NCI-H2196 treated with DMSO at 0.1 percent for 48 hours (cell line): ENCODE results near the gene MOV10.
A peak's percentile ranks its signal among the peaks of the same experiment; 100 is the strongest.

Experiments
- DNase-seq: peaks from one replicate; lab custom pipeline; 2025; ENCODE audit not compliant: unreplicated experiment; lab: John Stamatoyannopoulos, UW

MOV10 gene

DNA sequence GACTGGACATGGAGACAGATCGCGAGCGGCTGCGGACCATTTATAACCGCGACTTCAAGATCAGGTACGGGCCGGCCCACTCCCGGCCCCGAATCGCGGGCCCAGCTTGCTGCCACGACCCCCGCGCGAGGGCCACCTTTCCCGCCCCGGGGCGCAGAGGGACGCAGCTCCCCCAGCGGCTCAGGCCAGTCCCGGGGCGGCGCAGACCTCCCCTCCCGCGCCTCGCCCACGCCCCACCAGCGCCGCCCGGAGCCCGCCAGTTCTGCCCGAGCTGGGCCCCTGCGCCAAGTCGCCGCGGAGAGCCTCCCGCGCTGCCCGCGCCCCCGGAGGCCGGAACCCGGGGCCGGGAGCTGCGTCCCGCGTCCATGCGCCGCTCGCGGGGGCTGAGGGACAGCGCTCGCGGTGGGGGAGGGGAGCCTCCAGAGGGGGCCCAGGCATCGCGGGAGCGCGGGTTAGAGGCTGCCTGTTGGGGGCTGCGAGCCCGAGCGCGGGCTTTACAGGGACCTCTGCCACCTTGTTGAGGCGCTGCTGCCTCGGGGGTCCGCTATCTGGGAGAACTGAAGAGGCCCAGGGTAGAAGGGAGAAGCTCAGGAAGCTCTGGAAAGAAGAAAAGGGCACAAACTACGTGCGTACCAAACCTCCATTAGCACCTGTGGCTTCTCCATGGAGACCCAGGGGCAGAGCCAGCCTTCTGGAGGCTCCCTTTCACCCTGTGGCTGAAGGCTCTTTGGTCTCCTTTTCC is 698 bp downstream of the MOV10 start:
- DNase-seq, result no peak

DNA sequence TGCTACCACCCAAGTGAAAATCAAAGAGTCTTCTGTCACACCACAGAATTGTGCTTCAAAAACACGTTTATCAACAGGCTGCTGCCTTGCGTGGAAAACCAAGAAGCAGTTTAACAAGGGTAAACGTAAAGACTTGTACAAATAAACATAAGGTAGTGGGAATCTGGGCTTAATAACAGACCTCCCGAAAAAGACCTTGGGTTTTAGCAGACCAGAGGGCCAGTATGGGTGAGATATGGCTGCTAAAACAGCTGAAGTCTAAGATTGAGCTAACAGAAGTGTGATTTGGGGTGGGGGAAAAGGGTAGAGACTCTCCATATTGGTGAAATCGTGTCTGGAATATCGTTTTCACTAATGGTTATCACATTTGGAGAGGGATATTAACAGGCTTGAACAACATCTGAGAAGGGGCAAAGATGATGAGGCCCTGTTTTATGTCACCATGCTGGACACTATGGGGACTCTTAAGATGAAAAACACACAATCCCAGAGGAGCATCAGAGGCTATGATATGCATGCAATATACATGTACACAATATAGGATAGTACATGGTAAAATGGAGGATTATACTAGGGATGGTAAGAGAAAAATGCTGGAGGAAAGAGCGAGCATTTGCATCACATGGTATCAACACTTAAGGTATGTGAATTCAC is 1.4 kb downstream of the MOV10 start:
- DNase-seq, result no peak

DNA sequence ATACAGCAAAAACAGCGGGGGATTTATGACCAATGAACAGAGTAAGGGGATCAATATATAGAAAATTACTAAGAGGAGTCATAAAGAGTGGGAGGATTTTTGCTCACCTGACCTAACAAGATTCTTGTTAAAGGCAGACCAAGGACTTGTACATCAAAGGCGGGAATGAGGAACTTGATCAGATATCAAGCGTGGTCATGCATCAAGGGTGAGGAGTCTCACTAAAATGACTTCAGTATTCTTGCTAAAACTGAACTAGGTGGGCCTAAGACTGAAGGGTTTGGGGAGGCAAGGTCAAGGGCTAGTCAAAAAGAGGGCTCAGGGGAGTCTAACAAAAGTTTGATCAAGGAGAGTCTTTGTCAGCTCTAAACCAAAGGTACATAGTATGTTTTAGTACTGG is 2.1 kb downstream of the MOV10 start:
- no peak for DNase-seq

DNA sequence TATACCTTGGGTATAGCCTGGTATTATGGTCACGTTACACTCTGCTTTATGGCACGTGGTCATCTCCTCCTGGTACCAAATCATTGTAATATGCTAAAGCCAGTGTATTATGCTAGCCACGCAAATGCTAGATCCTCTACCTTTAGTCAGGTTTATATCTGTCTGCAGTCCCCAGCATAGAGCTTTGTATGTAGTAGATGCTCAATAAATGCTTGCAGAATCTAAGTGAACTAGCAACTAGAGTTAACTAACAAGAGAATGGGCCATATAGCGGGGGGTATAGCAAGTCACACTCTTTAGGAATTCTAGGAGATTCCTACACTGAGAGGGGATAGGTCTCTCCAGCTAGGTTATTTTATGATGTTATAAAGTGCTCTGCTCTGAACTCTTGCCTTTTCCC is 3.0 kb downstream of the MOV10 start:
- no peak for DNase-seq

DNA sequence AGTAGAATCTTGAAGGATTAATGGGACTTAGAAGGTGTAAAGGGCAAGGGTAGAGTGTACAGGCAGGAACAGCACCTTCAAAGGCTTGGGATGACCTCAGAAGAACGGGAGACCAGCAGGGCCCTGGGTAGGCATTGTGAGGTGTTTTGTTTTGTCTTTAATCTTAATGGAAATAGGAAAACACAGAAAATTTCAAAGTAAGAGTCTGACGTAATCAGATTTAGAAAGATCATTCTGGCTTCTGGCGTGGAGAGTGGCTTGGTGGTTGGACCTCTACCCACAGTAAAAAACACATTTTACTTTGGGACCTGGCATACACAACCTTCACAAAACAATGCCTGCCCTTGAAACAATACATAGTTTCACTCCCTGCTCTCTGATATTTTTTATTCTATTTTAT is 4.1 kb downstream of the MOV10 start:
- DNase-seq, result no peak

DNA sequence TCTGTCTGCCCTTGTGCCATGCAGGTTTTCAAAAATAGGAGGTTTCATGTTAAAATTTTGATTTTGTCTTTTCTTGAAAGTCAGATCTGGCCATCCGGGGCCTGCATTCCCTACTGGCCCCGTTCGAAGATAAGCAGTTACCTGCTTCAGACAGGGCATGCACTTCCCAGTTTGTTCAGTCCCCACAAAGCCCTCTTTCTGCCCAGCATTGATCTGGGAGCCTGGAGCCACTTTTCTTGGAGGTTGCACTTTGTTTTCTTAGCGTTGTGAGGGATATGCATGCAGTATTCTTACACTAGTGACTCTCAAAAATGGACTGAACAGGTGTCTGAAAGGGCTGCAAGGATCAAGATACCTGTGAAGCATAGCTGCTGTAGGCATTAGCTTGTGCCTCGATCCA is 11.5 kb downstream of the MOV10 start:
- DNase-seq, result no peak

DNA sequence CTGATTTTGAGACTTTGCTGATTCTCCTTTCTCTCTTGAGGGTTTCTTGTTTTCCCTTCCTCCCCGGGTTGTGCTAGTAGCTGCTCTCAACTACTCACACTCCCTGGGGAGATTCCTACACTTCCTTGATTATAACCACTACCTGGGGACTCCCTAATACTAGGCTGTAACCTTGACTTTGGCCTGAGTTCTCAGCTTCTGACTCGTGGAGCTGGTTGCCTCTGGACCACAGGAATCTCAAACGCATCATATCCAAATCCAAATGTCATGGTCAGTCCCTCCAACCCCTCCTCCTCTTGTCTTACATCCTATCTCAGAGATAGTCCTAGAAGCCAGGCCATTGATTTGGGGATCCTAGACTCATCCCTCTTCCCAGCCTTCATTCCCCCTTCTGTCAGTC is 12.0 kb downstream of the MOV10 start:
- no peak for DNase-seq

DNA sequence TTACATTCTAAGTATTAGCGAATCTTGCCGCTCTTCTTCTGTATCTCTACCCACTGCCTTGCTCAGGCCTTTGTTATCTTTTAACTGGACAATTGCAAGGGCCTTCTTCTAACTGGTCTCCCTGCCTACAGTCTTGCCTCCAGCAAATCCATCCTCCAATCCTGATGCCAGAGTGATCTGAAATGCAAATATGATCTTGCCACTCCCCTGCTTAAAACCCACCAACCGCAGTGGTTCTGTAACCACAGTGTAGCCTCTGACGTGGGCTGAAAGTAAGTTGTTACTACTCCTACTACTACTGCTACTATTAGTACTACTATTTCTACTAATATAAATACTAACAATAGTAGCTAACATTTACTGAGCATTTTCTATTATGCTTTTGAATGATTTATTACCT is 12.4 kb downstream of the MOV10 start:
- no peak for DNase-seq

DNA sequence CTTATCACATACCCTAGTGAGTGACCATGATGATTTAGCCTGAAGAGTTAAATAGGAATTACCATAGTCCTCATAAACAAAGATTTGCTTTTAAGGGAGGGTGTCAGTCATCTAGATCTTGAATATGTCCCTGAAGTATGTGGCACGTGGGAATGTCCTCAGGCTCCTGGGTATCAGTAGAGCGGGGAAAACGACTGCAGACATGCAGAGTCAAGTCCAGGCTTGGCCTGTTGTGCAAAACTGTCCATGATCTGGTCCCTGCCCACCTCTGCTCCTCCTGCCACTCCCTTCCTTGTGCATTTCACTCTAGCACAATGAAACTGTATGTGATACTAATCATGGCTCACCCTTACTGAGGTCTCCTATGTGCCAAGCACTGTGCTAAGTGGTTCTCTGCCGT is 12.9 kb downstream of the MOV10 start:
- no peak for DNase-seq

DNA sequence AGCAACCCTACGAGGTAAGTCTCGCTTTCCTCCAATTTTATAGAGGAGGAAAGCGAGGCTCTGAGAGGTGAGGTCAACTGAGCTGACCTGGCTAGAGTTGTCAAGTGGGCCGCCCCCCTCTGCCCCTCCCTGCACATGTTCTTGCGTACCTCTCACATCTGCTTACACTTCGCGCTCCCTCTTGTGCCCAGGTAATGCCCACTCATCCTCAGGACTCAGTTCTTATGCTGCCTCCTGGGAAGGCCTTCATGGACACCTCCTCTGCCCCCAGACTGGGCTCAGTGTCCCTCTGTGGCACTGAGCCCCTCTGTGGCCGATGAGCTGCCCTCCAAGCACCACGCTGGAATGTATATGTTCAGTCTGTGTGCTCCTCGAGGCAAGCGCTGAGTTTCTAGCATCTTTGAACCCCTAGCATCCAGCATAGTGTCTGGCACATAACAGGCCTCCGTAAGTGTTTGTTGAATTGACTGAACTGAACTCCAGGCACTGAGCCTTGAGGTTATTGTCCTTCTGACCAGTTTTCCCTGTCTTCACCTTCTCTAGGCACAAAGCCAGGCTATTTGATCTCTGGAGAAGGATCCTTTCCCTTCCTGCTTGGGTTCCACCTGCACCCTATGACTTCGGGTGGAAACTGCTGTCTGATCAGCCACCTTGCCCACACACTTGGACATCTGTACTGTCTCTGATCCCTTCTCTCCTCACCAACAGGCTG is 13.5 kb downstream of the MOV10 start:
- DNase-seq, result no peak

DNA sequence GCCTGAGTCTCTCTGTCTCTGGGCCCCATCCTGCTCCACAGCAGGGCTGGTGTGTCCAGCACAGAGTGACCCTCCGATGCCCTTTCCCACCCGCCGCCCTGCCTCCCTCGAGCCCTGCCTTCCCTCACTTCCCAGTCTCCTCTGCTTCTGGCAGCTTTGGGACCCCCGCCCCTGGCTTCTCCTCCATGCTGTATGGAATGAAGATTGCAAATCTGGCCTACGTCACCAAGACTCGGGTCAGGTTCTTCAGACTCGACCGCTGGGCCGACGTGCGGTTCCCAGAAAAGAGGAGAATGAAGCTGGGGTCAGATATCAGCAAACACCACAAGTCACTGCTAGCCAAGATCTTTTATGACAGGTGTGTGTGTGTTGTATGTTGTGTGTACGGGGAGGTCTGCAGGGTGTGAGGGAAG is 14.3 kb downstream of the MOV10 start:
- no peak for DNase-seq

DNA sequence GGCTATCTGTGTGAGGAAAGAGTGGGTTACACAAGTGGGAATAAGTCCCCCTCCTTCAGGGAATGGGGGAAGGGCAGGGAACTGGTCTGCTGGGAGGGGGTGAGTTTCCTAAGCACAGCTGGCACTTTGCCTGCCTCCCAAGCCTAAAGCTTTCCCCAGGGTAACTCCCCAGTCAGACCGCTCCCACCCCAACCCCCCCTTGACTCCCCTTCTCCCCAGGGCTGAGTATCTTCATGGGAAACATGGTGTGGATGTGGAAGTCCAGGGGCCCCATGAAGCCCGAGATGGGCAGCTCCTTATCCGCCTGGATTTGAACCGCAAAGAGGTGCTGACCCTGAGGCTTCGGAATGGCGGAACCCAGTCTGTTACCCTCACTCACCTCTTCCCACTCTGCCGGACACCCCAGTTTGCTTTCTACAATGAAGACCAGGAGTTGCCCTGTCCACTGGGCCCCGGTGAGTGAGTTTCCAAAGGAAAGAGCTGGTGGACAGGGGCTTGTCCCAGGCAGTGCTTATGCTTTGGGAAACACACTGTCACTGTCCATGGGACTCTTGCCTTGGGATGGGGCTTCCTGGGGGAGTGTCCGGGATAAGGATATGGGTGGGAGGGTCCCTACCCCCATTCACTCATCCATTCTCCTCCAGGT is 14.9 kb downstream of the MOV10 start:
- no peak for DNase-seq

DNA sequence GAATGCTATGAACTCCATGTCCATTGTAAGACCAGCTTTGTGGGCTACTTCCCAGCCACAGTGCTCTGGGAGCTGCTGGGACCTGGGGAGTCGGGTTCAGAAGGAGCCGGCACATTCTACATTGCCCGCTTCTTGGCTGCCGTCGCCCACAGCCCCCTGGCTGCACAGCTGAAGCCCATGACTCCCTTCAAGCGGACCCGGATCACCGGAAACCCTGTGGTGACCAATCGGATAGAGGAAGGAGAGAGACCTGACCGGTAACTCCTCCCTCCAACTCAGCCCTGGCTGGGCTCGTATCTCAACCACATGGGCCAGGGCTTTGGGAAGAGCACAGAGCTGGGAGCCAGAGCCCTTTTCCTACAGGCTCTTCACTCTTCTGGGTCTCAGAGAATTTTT is 15.4 kb downstream of the MOV10 start:
- no peak for DNase-seq

DNA sequence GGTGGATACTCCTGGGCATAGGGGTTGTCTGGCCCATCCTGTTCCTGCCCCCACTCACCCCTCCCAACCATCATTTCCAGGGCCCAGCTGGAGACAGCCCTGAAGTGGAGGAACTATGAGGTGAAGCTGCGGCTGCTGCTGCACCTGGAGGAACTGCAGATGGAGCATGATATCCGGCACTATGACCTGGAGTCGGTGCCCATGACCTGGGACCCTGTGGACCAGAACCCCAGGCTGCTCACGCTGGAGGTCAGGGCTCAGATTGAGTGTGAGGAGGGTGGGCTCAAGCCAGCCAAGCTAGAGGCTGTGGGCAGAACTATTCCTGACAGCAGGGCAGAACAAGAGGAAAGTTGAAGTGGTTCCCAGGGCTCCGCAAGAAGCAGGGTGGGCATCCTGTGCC is 18.2 kb downstream of the MOV10 start:
- DNase-seq, result no peak

DNA sequence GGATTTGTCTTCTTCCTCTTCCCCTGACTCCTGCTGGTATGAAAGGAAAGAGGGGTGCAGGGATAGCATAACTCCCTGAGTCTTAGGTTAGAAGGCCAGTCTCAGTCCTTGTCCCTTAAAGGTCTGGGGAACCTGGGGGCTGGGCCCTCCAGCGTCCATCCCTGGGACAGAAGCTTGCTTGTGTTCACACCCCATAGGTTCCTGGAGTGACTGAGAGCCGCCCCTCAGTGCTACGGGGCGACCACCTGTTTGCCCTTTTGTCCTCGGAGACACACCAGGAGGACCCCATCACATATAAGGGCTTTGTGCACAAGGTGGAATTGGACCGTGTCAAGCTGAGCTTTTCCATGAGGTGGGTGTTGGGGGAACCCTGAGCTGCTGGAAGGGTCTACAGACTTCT is 19.4 kb downstream of the MOV10 start:
- no peak for DNase-seq

DNA sequence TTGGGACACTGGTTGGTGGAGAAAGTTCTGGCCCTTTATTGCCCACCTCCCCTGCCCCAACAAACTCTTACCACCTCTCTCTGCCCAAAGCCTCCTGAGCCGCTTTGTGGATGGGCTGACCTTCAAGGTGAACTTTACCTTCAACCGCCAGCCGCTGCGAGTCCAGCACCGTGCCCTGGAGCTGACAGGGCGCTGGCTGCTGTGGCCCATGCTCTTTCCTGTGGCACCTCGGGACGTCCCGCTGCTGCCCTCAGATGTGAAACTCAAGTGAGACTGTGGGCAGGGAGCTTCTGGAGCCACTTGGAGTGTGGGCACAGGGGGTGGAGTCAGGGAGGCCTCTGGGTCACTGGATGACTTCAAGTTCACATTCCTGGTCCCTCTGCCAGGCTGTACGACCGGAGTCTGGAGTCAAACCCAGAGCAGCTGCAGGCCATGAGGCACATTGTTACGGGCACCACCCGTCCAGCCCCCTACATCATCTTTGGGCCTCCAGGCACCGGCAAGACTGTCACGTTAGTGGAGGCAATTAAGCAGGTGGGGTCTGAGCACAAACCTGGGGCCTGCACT is 20.0 kb downstream of the MOV10 start:
- DNase-seq, result no peak

DNA sequence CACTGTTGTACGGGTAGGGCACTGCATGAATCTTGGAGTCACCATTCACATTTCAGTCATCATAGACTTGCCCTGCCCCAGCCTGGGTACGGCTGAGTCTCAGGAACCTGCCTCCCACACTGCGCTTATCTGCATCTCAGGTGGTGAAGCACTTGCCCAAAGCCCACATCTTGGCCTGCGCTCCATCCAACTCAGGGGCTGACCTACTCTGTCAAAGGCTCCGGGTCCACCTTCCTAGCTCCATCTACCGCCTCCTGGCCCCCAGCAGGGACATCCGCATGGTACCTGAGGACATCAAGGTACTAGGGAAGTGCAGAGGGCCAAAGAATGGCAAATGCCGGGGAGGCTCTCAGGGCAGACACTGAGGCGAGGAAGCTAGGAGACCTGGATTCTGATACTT is 20.8 kb downstream of the MOV10 start:
- DNase-seq, result no peak

DNA sequence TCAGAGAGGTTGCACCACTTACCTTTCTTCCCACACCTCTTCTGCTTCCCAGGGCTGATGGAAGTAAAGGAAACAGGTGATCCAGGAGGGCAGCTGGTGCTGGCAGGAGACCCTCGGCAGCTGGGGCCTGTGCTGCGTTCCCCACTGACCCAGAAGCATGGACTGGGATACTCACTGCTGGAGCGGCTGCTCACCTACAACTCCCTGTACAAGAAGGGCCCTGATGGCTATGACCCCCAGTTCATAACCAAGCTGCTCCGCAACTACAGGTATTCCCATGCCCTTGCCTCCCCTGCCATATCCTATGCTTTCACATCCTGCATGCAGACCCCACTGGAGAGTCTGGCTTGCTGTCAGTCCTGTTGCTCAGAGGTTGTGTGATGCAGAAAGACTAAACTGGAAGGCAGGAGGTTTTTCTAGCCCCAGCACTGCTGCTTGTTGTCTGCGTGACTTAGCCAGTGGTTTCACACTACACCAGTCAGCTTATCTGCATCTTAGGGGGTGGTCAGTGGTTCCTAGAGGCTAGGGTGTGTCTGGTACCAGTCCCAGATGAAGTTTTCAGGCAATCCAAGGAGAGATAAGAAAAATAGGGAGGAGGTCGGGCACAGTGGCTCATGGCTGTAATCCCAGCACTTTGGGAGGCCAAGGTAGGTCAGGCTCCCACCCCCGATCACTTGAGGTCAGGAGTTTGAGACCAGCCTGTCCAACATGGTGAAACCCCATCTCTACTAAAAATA is 22.3 kb downstream of the MOV10 start:
- no peak for DNase-seq

DNA sequence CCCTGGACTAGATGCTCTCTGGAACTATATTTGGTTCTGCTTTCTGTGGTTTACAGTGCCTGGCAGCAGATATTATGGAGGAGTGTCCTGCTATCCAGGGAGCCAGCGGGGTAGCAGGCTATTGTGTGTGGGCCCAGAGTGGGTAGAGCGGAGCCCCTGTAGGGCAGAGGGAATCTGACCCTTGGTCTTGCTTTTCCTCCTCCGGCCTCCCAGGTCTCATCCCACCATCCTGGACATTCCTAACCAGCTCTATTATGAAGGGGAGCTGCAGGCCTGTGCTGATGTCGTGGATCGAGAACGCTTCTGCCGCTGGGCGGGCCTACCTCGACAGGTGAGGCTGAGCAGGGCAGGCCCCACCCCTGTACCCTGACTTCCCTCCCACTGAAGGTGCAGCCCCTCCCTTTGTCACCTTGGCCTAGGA is 23.3 kb downstream of the MOV10 start:
- no peak for DNase-seq

DNA sequence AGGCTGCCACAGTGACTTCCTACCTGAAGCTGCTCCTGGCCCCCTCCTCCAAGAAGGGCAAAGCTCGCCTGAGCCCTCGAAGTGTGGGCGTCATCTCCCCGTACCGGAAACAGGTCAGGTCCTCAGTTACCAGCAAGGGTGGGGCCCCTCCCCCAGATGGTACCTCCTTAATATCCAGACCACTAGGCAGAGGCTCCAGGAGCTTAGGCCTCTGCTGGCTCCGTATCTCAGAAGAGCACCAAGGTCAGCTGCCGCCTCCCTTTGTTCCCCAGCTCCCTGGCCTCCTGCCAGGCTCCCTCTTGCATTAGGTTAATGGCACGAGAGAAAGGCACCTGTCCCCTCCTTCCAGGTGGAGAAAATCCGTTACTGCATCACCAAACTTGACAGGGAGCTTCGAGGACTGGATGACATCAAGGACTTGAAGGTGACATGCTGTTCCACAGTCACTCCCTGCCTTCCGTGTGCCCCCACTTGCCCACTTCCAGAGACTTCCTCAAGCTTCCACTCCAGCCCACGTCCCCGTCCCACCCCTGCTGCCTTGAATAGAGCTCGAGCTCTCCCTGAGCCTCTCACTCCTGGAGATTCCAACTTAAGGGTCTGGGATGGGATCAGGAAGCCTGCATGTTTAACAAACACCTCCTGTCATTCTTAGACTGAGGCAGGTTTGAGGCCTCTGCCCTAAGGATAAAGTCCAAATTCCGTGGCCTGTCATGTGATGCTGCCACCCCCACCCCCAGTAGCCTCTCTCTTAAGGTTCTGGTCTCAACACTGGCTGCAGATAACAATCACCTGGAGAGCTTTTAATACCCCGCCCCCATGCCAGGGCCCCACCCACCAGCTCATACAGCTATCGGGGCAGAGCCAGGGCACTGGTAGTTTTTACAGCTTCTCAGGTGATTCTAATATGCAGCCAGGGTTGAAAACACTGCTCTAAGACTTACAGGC is 24.2 kb downstream of the MOV10 start:
- peak; percentile 79 for DNase-seq
